OCI-LY7 (cell line): Measurements from ENCODE around the gene LONRF3. TPM values are rescaled to one million over a fixed set of nuclear protein-coding genes. Genes with fewer than 3 reads are reported as not detected.

Experiments
- Bru-seq: library from RNA; stranded (reverse); fragments of 400-500 nt; gene quantifications from one replicate; lab custom pipeline; 2021; lab: Mats Ljungman, UMichigan
- BruChase-seq, 2 experiments: library from RNA; stranded (reverse); fragments of 400-500 nt; gene quantifications; one replicate each; lab custom pipeline; 2021; lab: Mats Ljungman, UMichigan
- BruUV-seq: library from RNA; stranded (reverse); fragments of 400-500 nt; replicated peaks from 2 replicates; lab custom pipeline; 2021; lab: Mats Ljungman, UMichigan
- CTCF ChIA-PET: fragments of 300-600 bp; sonication (Branson Sonifier 250); formaldehyde crosslinking; loops from one replicate; lab custom pipeline; 2022; ENCODE audit warnings: antibody characterized with exemption; ENCODE audit not compliant: unreplicated experiment; lab: Charles Lee
- POLR2A ChIA-PET: fragments of 300-600 bp; sonication (Branson Sonifier 250); formaldehyde crosslinking; loops from one replicate; lab custom pipeline; 2022; ENCODE audit warnings: antibody characterized with exemption; lab: Charles Lee
- DNase-seq: peaks from one replicate; pipeline ENCODE4 v3.0.0-alpha.2; 2015; ENCODE audit warnings: low spot score
- H2AFZ ChIP-seq: fragments of 200-600 bp; sonication (generic), shearing (Covaris generic); 2 replicates; pipeline ENCODE4 v1.6.1; 2014; ENCODE audit warnings: mild to moderate bottlenecking, antibody characterized with exemption, low read length, moderate library complexity
- H3K27ac ChIP-seq: fragments of 200-600 bp; sonication (generic); 2 replicates; pipeline ENCODE4 v1.5.1; 2014; ENCODE audit warnings: mixed run types, low read depth, mild to moderate bottlenecking, moderate library complexity, low read length, inconsistent platforms; ENCODE audit not compliant: poor library complexity, severe bottlenecking
- H3K36me3 ChIP-seq: fragments of 200-600 bp; sonication (generic); 2 replicates; pipeline ENCODE4 v1.6.1; 2014; ENCODE audit warnings: mild to moderate bottlenecking, antibody characterized with exemption, low read length, moderate library complexity, mixed read lengths; ENCODE audit not compliant: insufficient read depth
- H3K4me1 ChIP-seq: fragments of 200-600 bp; sonication (generic); 2 replicates; pipeline ENCODE4 v1.5.1; 2014; ENCODE audit warnings: mild to moderate bottlenecking, low read length; ENCODE audit not compliant: insufficient read depth, poor library complexity, severe bottlenecking
- H3K4me2 ChIP-seq: fragments of 200-600 bp; sonication (generic); 2 replicates; pipeline ENCODE4 v1.6.1; 2014; ENCODE audit warnings: mild to moderate bottlenecking, low read length
- H3K4me3 ChIP-seq: fragments of 200-600 bp; sonication (generic); 2 replicates; pipeline ENCODE4 v1.5.1; 2014; ENCODE audit warnings: mild to moderate bottlenecking, low read depth, low read length; ENCODE audit not compliant: poor library complexity, severe bottlenecking
- H3K79me2 ChIP-seq: fragments of 200-600 bp; sonication (generic); 2 replicates; pipeline ENCODE4 v1.6.1; 2016; ENCODE audit warnings: low read depth, mild to moderate bottlenecking, low read length, moderate library complexity, mixed read lengths; ENCODE audit not compliant: insufficient read depth
- H3K9me2 ChIP-seq: fragments of 200-600 bp; sonication (generic); 2 replicates; pipeline ENCODE4 v1.6.1; 2016; ENCODE audit warnings: mild to moderate bottlenecking, low read length, mixed read lengths; ENCODE audit not compliant: insufficient read depth
- H3K9me3 ChIP-seq: fragments of 200-600 bp; sonication (generic); 2 replicates; pipeline ENCODE4 v1.6.1; 2014; ENCODE audit warnings: mild to moderate bottlenecking, mixed run types, low read length, mixed read lengths
- H4K20me1 ChIP-seq: fragments of 200-600 bp; sonication (generic); 2 replicates; pipeline ENCODE4 v1.6.1; 2014; ENCODE audit warnings: mild to moderate bottlenecking, antibody characterized with exemption, low read length, moderate library complexity, mixed read lengths; ENCODE audit not compliant: insufficient read depth
- CTCF ChIP-seq: fragments of 200-600 bp; sonication (generic); conservative IDR thresholded peaks from 2 replicates; pipeline ENCODE4 v1.5.1; 2014; ENCODE audit warnings: mild to moderate bottlenecking, antibody characterized with exemption, low read length, moderate library complexity, mixed read lengths
- EZH2phosphoT487 ChIP-seq: fragments of 200-600 bp; sonication (generic); IDR thresholded peaks from 2 replicates; pipeline ENCODE4 v1.6.1; 2018; ENCODE audit warnings: low read depth, borderline replicate concordance, mild to moderate bottlenecking, mixed run types, antibody characterized with exemption, low read length, moderate library complexity, mixed read lengths
- intact Hi-C: fragments of 100-400 bp; cut with micrococcal nuclease; formaldehyde crosslinking; loops from one replicate; pipeline ENCODE4 v1.10.0; 2022; ENCODE audit not compliant: unreplicated experiment
- long read RNA-seq: library from polyadenylated mRNA; stranded (forward); transcript quantifications from one replicate; pipeline ENCODE4 v2.0.0, GENCODE V29; 2022
- total RNA-seq, 2 experiments: library from RNA; depleted of rRNA in 1 of 2; stranded (reverse); fragments of >200 nt in 1 of 2; shearing (Covaris generic) in 1 of 2; gene quantifications; 2 replicates each; pipeline ENCODE4 v1.2.3, GENCODE V29; 2014 to 2022

The LONRF3 gene
- total RNA-seq (2014; rRNA removed; shearing (Covaris generic)) (not detected in 2 replicates), total RNA-seq (2022) (not detected in 2 replicates), Bru-seq, nascent RNA (percentile 3 among the genes with signal in this experiment), BruChase-seq, experiment 1, labeled RNA remaining after a 6-hour chase (percentile 6 among the genes with signal in this experiment), BruChase-seq, experiment 2, labeled RNA remaining after a 2-hour chase (percentile 3 among the genes with signal in this experiment)
- long read RNA-seq, result 0 reads

GRCh38 chrX:118974088-118974907, at the start of gene LONRF3:
Gene LONRF3, plus strand, starts transcription at chrX:118974618. Its CDS starts 163 bp downstream, at chrX:118974781.
- H3K4me2 ChIP-seq, result peak within 1 kb of the TSS; percentile 63
- peak within 1 kb of the TSS; percentile 44 for H3K4me3 ChIP-seq
- no peaks in the 10 kb centered on the region for H4K20me1 ChIP-seq
- H3K79me2 ChIP-seq, result no peaks in the 10 kb centered on the region
- POLR2A ChIA-PET, result no interaction called here
- DNase-seq, result peak; percentile 7
- H3K4me1 ChIP-seq, result peaks cover 4% of the 10 kb centered on the region
- H3K27ac ChIP-seq, result no peak within 1 kb of the TSS
- intact Hi-C loops, result no loop called here
- no peaks in the 10 kb centered on the region for H3K9me3 ChIP-seq
- CTCF ChIA-PET, result no interaction called here
- H3K9me2 ChIP-seq, result no peaks in the 10 kb centered on the region
- no peaks in the 10 kb centered on the region for H3K36me3 ChIP-seq
- TF ChIP-seq EZH2phosphoT487, result no peak
- BruUV-seq, result no TSS peak
- H2AFZ ChIP-seq, result no peak within 1 kb of the TSS

- Histone ChIP-seq H3K36me3 (no peaks in the 10 kb centered on the region), H3K4me3 (no peak overlapping the region), H2AFZ (no peak overlapping the region), H3K4me1 (no peaks in the 10 kb centered on the region), H3K9me3 (no peaks in the 10 kb centered on the region), H3K4me2 (no peak overlapping the region), H3K9me2 (no peaks in the 10 kb centered on the region), H3K79me2 (no peaks in the 10 kb centered on the region), H3K27ac (no peak overlapping the region), H4K20me1 (no peaks in the 10 kb centered on the region)
- ChIA-PET POLR2A (no interaction called here), CTCF (no interaction called here)
- no TSS peak for BruUV-seq
- intact Hi-C loops, result no loop called here
- no peak for TF ChIP-seq EZH2phosphoT487
- no peak for DNase-seq
Observed at GRCh38 chrX:118928151-118928550, 46.3 kb upstream of the LONRF3 start.

GRCh38 chrX:118935352-118935751, 39.1 kb upstream of the LONRF3 start:
- no TSS peak for BruUV-seq
- TF ChIP-seq EZH2phosphoT487 (no peak), CTCF (no peak)
- intact Hi-C loops, result no loop called here
- no peaks in the 10 kb centered on the region for H3K79me2 ChIP-seq
- POLR2A ChIA-PET, result no interaction called here
- no peaks in the 10 kb centered on the region for H3K4me1 ChIP-seq
- H3K27ac ChIP-seq, result no peak overlapping the region
- H3K36me3 ChIP-seq, result no peaks in the 10 kb centered on the region
- H3K4me3 ChIP-seq, result no peak overlapping the region
- H3K4me2 ChIP-seq, result no peak overlapping the region
- CTCF ChIA-PET, result no interaction called here
- no peaks in the 10 kb centered on the region for H3K9me2 ChIP-seq
- H2AFZ ChIP-seq, result no peak overlapping the region
- no peak for DNase-seq
- no peaks in the 10 kb centered on the region for H4K20me1 ChIP-seq
- H3K9me3 ChIP-seq, result no peaks in the 10 kb centered on the region
